Hepatocyte (in vitro differentiated cells): ENCODE results near the gene CNBP.
"Not testable (repeated sequence)": the region's sequence is repeated elsewhere in the genome, so short reads cannot be mapped to it uniquely, and the experiment has no call there.

Experiments
- EZH2 ChIP-seq: fragments of 200-600 bp; sonication (generic); IDR thresholded peaks from 2 replicates; pipeline ENCODE4 v1.6.1; 2016; ENCODE audit warnings: antibody characterized with exemption, mild to moderate bottlenecking, borderline replicate concordance
- EZH2phosphoT487 ChIP-seq: fragments of 200-600 bp; sonication (generic); IDR thresholded peaks from one replicate; pipeline ENCODE4 v1.6.1; 2018; ENCODE audit warnings: antibody characterized with exemption, mild to moderate bottlenecking, low read depth, moderate library complexity; ENCODE audit not compliant: unreplicated experiment, severe bottlenecking
- TF ChIP-seq, protein P1 (sequence below): fragments of 200-600 bp; sonication (generic); IDR thresholded peaks from 2 replicates; pipeline ENCODE4 v1.5.1; 2016; ENCODE audit warnings: antibody characterized with exemption, mild to moderate bottlenecking; ENCODE audit not compliant: poor library complexity

DNA sequence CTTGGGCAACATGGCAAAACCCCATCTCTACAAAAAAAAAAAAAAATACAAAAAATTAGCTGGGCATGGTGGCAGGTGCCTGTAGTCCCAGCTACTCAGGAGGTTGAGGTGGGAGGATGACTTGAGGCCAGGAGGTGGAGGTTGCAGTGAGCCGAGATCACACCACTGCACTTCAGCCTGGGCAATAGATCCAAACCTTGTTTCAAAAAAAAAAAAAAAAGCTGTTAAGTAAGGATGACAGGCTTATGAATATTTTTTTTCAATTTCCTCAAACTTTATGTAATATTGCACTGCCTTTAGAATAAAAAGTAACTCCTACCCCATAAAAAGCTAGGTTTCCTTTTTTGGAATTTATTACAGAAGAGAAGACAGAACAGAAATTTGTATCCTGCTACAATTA lies 40.7 kb upstream of the CNBP start:
- not testable (repeated sequence) for TF ChIP-seq EZH2, EZH2phosphoT487
- TF ChIP-seq, protein P1, sequence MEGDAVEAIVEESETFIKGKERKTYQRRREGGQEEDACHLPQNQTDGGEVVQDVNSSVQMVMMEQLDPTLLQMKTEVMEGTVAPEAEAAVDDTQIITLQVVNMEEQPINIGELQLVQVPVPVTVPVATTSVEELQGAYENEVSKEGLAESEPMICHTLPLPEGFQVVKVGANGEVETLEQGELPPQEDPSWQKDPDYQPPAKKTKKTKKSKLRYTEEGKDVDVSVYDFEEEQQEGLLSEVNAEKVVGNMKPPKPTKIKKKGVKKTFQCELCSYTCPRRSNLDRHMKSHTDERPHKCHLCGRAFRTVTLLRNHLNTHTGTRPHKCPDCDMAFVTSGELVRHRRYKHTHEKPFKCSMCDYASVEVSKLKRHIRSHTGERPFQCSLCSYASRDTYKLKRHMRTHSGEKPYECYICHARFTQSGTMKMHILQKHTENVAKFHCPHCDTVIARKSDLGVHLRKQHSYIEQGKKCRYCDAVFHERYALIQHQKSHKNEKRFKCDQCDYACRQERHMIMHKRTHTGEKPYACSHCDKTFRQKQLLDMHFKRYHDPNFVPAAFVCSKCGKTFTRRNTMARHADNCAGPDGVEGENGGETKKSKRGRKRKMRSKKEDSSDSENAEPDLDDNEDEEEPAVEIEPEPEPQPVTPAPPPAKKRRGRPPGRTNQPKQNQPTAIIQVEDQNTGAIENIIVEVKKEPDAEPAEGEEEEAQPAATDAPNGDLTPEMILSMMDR: not testable (repeated sequence)
